Hepatic stellate cell (primary cell): ENCODE measurements around the gene UGT2A1.
"Not testable (repeated sequence)": the region's sequence is repeated elsewhere in the genome, so short reads cannot be mapped to it uniquely, and the experiment has no call there.

Experiments
- DNase-seq: peaks from one replicate; pipeline ENCODE4 v3.0.0; 2011; ENCODE audit warnings: low spot score

UGT2A1 gene

GRCh38 chr4:69653147-69653546, at the start of gene UGT2A1:
Gene UGT2A1, minus strand, starts transcription at chr4:69653247. Its CDS starts 5,603 bp downstream, at chr4:69647644.
- no peak for DNase-seq

- DNase-seq = no peak
Measured at GRCh38 chr4:69702201-69702600, 49.2 kb upstream of the UGT2A1 start.

GRCh38 chr4:69701696-69702095, 48.6 kb upstream of the UGT2A1 start:
- DNase-seq = no peak

- DNase-seq = no peak
Measured at GRCh38 chr4:69697536-69698242, 44.6 kb upstream of the UGT2A1 start.

DNA sequence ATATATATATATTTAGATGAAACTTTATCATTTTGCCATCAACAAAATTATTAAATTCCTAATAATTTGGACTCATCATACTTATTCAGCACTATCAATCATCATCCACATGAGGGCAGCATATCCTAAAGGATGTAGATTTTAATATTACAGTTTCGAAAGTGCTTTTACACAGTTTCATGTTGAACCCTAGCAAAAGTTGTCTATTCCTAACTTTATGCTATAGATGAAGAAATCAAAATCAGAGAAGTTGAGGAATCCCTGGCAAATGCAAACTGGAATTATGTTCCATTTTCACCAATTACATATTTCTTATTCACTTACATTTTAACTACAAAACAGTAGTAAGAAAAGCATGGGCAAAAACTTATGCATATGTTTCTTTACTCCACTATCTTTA, 36.6 kb upstream of the UGT2A1 start:
- no peak for DNase-seq

- no peak for DNase-seq
Measured at GRCh38 chr4:69684804-69685203, 31.8 kb upstream of the UGT2A1 start.

DNA sequence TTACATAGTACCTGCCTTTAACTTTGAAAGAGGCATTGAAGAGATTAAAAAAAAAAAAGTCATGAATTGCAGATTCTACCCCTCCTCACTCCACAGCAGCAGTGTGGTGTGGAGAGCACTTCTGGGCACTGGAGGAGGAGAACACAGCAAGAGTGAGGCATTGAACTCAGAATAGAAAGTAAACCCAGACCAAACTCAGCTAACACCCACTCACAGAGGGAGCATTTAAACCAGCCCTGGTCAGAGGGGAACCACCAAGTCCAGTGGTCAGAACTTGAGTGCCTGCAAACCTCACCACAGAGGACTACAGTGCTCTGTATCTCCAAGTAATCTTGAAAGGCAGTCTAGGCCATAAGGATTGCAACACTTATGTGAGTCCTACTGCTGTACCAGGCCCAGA, 15.6 kb upstream of the UGT2A1 start:
- DNase-seq = no peak

DNA sequence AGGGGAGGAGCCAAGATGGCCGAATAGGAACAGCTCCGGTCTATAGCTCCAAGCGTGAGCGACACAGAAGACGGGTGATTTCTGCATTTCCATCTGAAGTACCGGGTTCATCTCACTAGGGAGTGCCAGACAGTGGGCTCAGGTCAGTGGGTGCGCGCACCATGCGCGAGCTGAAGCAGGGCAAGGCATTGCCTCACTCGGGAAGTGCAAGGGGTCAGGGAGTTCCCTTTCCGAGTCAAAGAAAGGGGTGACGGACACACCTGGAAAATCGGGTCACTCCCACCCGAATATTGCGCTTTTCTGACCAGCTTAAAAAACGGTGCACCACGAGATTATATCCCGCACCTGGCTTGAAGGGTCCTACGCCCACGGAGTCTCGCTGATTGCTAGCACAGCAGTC, 11.0 kb upstream of the UGT2A1 start:
- DNase-seq = not testable (repeated sequence)

DNA sequence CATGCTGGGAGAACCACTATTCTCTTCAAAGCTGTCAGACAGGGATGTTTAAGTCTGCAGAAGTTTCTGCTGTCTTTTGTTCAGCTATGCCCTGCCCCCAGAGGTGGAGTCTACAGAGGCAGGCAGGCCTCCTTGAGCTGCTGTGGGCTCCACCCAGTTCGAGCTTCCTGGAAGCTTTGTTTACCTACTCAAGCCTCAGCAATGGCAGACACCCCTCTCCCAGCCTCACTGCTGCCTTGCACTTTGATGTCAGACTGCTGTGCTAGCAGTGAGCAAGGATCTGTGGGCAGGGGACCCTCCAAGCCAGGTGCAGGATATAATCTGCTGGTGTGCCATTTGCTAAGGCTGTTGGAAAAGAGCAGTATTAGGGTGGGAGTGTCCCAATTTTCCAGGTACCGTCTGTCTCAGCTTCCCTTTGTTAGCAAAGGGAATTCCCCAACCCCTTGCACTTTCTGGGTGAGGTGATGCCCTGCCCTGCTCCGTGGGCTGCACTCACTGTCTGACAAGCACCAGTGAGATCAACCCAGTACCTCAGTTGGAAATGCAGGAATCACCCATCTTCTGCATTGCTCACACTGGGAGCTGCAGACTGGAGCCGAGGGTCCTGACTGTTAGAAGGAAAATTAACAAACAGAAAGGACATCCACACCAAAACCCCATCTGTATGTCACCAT, 8.2 kb upstream of the UGT2A1 start:
- DNase-seq = not testable (repeated sequence)

DNA sequence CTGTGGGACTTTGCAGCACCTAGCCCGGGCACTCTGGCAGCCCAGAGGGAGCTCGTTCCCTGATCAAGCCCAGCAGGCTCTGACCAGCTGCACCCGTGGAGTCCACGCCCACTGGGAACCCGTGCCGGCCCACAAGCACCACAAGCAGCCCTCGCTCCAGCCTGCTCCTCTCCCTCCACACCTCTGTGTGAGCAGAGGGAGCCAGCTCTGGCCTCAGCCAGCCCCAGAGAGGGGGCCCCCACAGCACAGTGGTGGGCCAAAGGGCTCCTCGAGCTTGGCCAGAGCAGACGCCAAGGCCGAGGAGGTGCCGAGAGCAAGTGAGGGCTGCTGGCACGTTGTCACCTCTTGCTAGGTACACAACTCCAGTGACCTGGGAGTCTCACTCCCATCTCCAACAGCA, 5.1 kb upstream of the UGT2A1 start:
- DNase-seq = no peak

GRCh38 chr4:69656653-69657158, 3.7 kb upstream of the UGT2A1 start:
- no peak for DNase-seq

DNA sequence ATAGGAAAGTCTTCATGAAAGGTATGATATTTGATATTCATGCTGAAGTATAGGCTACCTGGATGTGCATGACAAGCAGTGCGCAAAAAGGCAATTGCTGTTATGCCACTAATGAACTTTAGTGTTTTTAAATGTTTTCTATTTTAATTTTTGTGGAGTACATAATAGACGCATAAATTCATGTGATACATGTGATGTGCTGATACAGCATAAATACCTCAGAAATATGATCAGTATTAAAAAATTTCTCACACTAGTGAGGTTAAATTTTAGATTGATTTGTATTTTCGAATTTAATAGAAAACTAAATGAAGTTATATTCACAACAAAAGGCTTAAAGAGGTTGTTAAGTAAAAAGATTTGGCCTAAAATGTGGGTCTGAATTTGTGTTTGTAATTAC, 2.2 kb downstream of the UGT2A1 start:
- no peak for DNase-seq

DNA sequence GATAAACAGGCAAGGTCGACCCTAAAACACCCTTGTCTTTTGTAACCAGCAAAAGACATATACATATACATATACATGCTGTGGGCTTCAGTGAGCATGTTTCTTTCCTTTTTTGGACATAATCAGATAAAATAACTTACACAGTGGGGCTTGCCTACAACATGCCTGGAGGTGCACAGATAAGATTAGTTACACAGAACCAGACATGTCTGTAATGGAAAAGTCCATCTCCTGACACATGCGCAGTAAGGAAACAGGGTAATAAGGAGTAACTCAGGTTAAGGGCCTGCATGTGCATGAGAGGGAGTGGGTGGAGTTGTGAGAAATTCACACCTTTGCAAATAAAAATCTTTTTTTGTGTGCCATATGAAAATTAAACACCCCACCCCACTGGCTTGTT, 3.4 kb downstream of the UGT2A1 start:
- no peak for DNase-seq

GRCh38 chr4:69649207-69649606, 3.8 kb downstream of the UGT2A1 start:
- DNase-seq = no peak

DNA sequence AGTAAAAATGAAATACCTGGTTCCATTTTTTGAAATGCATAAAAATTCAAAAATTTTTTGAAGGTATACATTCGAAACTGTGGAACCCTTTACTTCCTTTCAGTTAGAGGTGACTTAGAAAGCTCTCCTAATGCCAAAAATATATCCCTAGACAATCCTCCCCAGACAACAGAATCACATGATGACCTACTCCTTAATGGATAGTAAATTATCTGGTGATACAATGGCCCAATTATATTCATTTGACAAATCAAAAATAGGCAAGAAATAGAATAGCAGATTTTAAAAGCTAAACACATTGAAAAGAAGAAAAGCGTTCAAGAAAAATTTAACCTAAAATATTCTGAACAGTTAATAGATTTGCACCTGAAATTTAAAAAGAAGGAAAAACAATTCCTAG, 10.1 kb downstream of the UGT2A1 start:
- no peak for DNase-seq

DNA sequence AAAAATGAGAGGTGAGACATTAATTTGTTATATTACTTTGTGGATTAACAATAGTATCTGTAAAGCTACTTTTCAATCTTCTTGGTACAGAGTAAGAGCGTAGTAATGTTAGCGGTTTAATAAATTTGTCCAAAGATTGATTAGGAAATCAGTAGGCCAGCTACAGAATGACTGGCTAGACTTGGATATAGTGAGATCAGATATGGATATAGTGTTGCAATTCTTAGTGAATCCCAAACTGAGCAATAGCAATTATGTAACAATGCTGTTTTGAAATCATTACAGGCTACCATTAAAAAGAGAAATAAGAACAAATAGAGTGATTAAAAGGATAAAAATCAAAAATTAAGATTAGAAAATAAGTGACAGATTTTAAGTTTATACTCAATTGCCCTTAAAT, 12.8 kb downstream of the UGT2A1 start:
- no peak for DNase-seq

DNA sequence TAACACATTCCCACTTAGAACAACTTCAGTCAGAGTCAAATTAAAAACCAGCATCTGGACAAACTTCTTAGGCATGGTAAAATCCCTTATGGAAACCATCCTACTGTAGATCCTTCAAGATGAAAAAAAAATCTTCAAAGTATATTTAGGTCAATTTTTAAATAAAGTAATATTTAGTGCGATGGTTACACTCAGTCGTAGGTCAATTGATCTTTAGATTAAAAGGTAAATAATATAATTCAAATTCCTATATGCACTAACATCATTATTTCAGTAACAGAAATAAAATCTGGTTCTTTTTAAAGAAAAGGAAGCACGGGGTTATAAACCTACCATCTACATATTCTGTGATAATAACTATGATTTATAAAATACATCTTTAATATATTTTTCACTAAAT, 13.5 kb downstream of the UGT2A1 start, which contains the start of gene UGT2A2:
TSS of gene UGT2A2 (minus strand) at position 101 of the 400 bp plus-strand sequence. CDS start at position 99, 2 bp downstream.
- no peak for DNase-seq

GRCh38 chr4:69617083-69617694, 35.9 kb downstream of the UGT2A1 start:
- no peak for DNase-seq

DNA sequence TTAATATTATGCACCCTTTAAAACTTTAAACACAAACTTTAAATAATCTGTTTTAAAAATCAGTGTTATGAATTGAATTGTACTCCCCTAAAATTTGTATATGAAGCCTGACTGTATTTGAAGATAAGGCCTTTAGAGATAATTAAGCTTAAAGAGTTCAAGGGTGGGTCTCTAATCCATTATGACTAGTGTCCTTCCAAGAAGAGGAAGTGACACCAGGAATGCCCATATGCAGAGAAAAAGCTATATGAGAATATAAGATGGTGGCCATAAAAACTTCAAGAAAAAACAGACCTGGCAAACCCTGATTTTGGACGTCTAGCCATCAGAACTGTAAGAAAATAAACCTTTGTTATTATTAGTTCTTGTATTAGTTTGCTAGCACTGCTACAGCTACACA, 42.6 kb downstream of the UGT2A1 start:
- no peak for DNase-seq

- no peak for DNase-seq
Measured at GRCh38 chr4:69601065-69601464, 52.0 kb downstream of the UGT2A1 start.

DNA sequence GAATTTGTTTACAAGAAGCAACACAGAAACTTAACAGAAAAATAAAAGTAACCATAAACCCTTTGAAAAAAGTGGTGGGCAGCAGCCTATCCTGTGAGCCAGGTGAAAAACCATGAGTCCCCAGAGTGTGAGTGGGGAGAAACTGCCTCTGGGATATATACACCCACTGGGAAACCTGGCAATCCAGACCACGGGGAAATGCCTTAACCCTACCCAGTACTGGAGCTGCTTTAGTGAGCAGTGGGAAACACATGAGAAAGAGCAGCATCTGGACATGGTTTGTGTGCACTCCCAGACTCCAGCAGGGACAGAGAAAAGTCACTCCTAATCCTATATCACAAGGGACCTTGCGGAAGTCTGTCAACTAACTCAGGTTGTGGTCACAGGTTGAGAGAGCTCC, 53.0 kb downstream of the UGT2A1 start:
- DNase-seq = no peak

DNA sequence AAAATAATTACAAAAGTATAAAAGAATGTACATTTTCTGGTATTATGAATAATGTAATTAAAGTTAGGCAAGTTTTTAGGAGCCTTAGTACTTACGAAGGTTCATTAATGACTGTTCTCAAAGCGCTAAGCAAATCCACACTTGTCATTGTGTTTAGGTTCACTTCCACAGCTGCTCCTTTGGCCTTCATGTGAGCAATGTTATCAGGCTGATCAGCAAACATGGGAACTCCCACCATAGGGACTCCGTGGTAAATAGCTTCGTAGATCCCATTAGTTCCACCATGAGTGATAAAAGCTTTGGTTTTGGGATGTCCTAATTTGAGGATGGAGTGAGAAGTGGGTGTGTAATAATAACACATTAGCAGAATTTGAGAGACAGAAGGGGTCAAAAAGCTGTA, 58.7 kb downstream of the UGT2A1 start:
- DNase-seq = no peak

DNA sequence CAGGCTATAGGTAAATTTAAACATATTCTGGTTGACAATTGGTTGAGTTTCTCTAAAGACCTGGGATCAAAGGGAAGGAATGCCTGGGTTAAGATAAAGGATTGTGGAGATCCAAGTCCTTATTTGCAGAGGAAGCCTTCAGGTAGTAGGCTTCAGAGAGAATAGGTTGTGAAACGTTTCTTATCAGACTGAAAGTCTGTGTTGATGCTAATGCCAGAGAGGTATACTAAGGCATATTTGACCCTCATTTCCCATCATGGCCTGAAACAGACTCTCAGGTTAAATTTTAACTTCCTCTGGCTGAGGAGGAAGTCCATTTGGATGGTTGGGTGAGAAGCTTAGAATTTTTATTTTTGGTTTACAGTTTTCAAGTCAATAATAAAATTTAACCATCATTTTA, 61.7 kb downstream of the UGT2A1 start:
- no peak for DNase-seq
